Kidney epithelial cell (primary cell): ENCODE measurements around the gene KCNE4. TPM values are rescaled to one million over a fixed set of nuclear protein-coding genes. Genes with fewer than 3 reads are reported as not detected.

Source experiments
- DNase-seq: peaks from one replicate; pipeline ENCODE4 v3.0.0-alpha.2; 2010; ENCODE audit warnings: low read depth
- H3K27me3 ChIP-seq: 2 replicates; pipeline ENCODE4 v1.6.0; 2011; ENCODE audit warnings: low read length; ENCODE audit not compliant: control insufficient read depth, insufficient read depth
- H3K36me3 ChIP-seq: 2 replicates; pipeline ENCODE4 v1.5.1; 2011; ENCODE audit warnings: low read length; ENCODE audit not compliant: control insufficient read depth, insufficient read depth
- H3K4me3 ChIP-seq: 2 replicates; pipeline ENCODE4 v1.5.1; 2011; ENCODE audit warnings: low read depth, mild to moderate bottlenecking, control low read depth, low read length
- CTCF ChIP-seq: IDR thresholded peaks from 2 replicates; pipeline ENCODE4 v1.5.1; 2011; ENCODE audit warnings: mild to moderate bottlenecking, moderate library complexity, low read length, control low read depth, inconsistent platforms; ENCODE audit not compliant: insufficient read depth, poor library complexity, severe bottlenecking
- total RNA-seq: library from RNA; depleted of rRNA; stranded (reverse); fragments of >200 nt; gene quantifications from 2 replicates; pipeline ENCODE4 v1.2.3, GENCODE V29; 2015

Gene KCNE4
- total RNA-seq, 1 donor from 2014 or later: 0.25 TPM

- no peak for DNase-seq
- Histone ChIP-seq H3K36me3 (no peaks in the 10 kb centered on the region), H3K27me3 (no peaks in the 10 kb centered on the region), H3K4me3 (no peak overlapping the region)
- TF ChIP-seq CTCF: no peak
These were observed 48.1 kb downstream of the KCNE4 start for GRCh38 chr2:223100061-223100511.

- TF ChIP-seq CTCF: peak; percentile 50
- H3K36me3 ChIP-seq: no peaks in the 10 kb centered on the region
- H3K27me3 ChIP-seq: no peaks in the 10 kb centered on the region
- no peak for DNase-seq
- H3K4me3 ChIP-seq: no peak overlapping the region
These were observed 49.5 kb downstream of the KCNE4 start for GRCh38 chr2:223101340-223102039.

- Histone ChIP-seq H3K27me3 (no peaks in the 10 kb centered on the region), H3K4me3 (no peak overlapping the region), H3K36me3 (no peaks in the 10 kb centered on the region)
- no peak for TF ChIP-seq CTCF
- no peak for DNase-seq
These were observed 50.0 kb downstream of the KCNE4 start for GRCh38 chr2:223102040-223102400.

GRCh38 chr2:223102450-223102849 is 50.5 kb downstream of the KCNE4 start:
- no peaks in the 10 kb centered on the region for H3K27me3 ChIP-seq
- TF ChIP-seq CTCF: no peak
- no peak overlapping the region for H3K4me3 ChIP-seq
- no peaks in the 10 kb centered on the region for H3K36me3 ChIP-seq
- DNase-seq: no peak

- no peak for DNase-seq
- Histone ChIP-seq H3K36me3 (no peaks in the 10 kb centered on the region), H3K27me3 (no peaks in the 10 kb centered on the region), H3K4me3 (no peak overlapping the region)
- TF ChIP-seq CTCF: no peak
These were observed 52.5 kb downstream of the KCNE4 start for GRCh38 chr2:223104336-223105132.

Other genes with a start within 250 kb of the KCNE4 start
- 94.1 and 98.6 TPM in 2 replicates for gene ACSL3, start 191.2 kb upstream of the KCNE4 start, total RNA-seq